DMS53 treated with DMSO at 0.1 percent for 48 hours (cell line): Measurements from ENCODE around the gene TXLNB.
"Not testable (repeated sequence)": the region's sequence is repeated elsewhere in the genome, so short reads cannot be mapped to it uniquely, and the experiment has no call there.

Source experiments
- DNase-seq: peaks from one replicate; lab custom pipeline; 2025; ENCODE audit not compliant: unreplicated experiment; lab: John Stamatoyannopoulos, UW

Gene TXLNB

DNA sequence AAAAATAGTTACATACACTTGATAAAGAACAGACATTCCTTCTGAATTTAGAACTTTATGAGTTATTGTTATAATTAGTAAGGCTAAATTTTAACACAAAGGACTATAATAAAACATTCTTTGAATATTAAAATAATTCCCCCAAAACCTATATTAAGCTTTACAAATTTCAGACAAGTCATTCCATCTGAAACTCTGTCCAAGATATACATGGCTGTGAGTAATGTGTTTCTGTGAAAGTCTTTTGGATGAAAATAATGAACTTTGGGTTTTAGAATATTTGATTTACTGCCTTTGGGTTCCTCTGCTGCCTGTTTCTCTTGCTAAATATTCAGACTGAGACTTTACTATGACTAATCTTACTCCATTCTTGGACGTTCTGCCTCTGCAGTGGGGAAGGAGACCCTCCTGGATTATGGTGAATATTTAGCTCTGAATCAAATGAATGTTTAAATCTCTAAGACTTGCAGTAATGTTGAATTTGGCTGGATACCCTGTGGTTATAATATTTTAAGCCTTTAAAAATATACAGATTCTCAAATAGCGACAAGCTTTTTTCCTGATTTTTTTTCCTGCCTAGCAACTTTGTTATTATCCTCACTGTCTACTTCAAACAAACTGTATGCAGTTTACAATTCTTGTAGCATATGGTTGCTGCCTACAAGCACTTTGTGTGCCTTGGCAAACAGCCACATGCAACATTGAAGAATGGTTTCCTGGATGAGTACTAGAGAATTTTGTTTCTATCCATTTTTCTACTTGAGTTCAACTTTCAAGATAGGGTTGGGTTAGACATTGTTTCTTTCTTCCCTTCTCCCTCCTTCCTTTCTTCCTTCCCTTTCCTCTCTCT lies 51.4 kb downstream of the TXLNB start:
- peak; percentile 39 for DNase-seq

DNA sequence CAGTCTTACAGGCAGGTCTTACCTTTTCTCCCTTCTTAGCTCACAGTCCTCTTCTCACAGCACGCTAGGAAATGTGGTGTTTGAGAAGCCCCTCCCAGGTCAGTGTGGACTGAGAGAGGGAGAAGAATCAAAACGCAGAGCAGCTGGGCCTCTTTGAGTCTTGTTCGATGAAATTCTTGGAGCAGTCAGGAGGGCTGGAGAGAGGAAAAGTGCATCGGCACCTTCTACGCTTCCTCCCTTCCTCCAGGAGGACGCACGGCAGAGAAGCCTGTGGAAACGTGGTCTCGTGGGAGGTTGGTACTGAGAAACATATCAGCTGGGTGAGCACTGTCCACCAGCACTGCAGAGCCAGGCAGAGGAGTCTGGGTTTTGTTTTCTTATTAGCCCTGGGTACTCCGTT lies 52.7 kb downstream of the TXLNB start:
- no peak for DNase-seq

- no peak for DNase-seq
These were observed 55.7 kb downstream of the TXLNB start for GRCh38 chr6:139236105-139236504.

- no peak for DNase-seq
These were observed 56.1 kb downstream of the TXLNB start for GRCh38 chr6:139235661-139236060.

GRCh38 chr6:139234193-139234592 lies 57.6 kb downstream of the TXLNB start:
- DNase-seq, result not testable (repeated sequence)

GRCh38 chr6:139231206-139231605 lies 60.6 kb downstream of the TXLNB start:
- DNase-seq, result no peak

GRCh38 chr6:139230391-139230840 lies 61.4 kb downstream of the TXLNB start:
- DNase-seq, result peak; percentile 80

DNA sequence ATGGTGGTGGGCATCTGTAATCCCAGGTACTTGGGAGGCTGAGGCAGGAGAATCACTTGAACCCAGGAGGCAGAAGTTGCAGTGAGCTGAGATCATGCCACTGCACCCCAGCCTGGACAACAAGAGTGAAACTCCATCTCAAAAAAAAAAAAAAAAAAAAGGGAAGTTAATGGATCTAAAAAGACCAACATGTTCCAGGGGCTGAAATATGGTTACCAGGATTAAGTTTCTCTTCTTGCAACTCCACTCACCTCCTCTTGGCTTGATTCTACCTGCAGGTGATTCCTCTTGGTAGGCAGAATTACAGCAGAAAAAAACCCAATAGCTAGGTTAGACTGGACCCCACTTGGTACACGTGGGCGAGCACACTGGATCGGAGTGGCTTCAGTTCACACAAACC lies 63.4 kb downstream of the TXLNB start:
- DNase-seq, result not testable (repeated sequence)

DNA sequence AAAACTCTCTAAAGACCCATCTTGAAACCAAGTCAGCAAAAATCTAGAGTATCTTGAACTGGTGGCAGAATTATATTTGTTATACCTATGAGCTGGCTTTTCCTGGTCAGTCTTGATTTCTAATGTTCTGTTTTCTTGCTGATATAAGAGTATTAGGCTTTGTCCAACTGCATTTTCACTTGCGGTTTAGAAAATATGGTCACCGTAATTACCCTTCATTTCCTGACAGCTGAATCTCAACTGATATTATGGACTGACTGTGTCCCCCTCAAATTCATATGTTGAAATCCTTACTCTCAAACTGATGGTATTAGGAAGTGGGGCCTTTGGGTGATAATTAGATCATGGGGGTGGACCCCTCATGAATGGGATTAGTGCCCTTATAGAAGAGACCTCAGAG lies 72.1 kb downstream of the TXLNB start:
- DNase-seq, result no peak

GRCh38 chr6:139219271-139219729 lies 72.5 kb downstream of the TXLNB start:
- DNase-seq, result peak; percentile 70

- not testable (repeated sequence) for DNase-seq
These were observed 79.3 kb downstream of the TXLNB start for GRCh38 chr6:139212460-139212859.

- not testable (repeated sequence) for DNase-seq
These were observed 81.0 kb downstream of the TXLNB start for GRCh38 chr6:139210766-139211165.

GRCh38 chr6:139205843-139206242 lies 86.0 kb downstream of the TXLNB start:
- DNase-seq, result no peak

- DNase-seq, result no peak
These were observed 86.8 kb downstream of the TXLNB start for GRCh38 chr6:139204978-139205377.

- no peak for DNase-seq
These were observed 90.4 kb downstream of the TXLNB start for GRCh38 chr6:139201378-139201777.

- DNase-seq, result no peak
These were observed 93.1 kb downstream of the TXLNB start for GRCh38 chr6:139198529-139199288.

GRCh38 chr6:139194740-139195139 lies 97.1 kb downstream of the TXLNB start:
- no peak for DNase-seq
